GM19238 (cell line): Measurements from ENCODE around the gene CYTH4.

Experiments used
- DNase-seq: peaks from one replicate; pipeline ENCODE4 v3.0.0; 2011; ENCODE audit warnings: low spot score; ENCODE audit not compliant: insufficient read length

Gene CYTH4

DNA sequence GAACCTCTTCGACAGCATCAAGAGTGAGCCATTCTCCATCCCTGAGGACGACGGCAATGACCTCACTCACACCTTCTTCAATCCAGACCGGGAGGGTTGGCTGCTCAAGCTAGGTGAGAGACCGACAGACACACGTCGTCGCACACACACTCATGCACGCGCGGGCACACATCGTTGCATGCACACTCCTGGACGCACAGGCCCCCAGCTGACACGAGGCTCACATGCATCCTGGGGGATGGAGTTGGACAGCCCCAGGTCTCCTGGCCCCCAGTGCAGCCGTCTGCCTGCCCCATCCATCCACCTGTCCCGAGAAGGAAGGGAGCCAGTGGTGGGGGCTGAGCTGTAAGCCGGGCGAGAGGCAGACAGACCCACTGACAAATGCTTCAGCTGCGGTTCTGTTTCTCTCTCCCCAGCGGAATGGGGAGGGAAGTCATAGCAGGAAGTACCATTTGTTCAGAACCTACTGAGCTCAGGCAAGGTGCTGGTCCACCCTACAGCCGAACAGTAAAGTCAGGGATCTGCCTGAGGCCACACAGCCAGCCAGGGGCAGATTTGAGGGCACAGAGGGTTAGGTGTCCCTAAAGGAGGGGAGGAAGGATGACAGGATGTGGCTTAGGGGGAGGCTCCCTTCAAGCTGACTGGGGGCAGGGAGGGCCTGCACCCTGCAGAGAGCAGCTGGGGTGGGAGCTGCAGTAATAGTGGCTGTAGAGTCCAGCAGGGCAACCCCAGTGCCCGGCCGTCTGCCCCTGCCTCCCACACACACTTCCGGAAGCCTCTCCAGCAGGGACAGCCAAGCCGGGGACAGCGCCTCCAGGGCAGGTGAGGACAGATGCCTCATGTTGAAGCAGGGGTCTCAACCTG is 27.1 kb downstream of the CYTH4 start:
- DNase-seq = peak; percentile 78

- DNase-seq = no peak
Measured at GRCh38 chr22:37310075-37310606, 27.8 kb downstream of the CYTH4 start.

- no peak for DNase-seq
Measured at GRCh38 chr22:37310815-37311595, 28.7 kb downstream of the CYTH4 start.

GRCh38 chr22:37311761-37312312 is 29.5 kb downstream of the CYTH4 start:
- no peak for DNase-seq

DNA sequence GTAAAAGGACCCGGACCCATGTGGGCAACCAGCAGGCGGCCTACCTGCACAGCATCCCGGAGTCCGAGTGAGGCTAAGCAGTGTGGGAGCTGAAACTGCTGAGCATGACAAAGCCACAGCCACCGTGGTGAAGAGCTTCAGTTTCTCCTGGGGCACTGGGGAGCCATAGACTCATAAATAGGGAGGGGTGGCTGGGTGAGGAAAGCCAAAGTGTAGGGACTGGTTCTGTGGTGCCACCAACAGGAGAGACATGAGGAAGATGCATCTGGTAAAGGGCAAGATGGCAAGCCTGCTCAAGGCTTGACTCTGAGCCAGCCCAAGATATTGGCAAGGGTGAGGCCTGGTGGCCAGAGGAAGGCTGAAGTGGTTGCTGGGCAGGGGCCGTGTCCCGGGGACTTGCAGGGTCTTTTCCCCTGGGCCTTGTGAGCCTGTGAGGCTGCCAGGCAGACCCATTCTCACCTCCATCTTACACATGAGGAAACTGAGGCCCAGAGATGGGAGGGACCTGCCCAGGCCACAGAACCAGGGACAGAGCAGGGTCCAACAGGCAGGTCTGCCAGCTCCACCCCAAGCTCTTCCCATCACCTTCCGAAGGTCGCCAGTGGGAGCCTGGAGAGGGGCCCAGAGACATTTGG is 30.4 kb downstream of the CYTH4 start:
- DNase-seq = no peak

- no peak for DNase-seq
Measured at GRCh38 chr22:37313376-37314314, 31.3 kb downstream of the CYTH4 start.

- DNase-seq = no peak
Measured at GRCh38 chr22:37314315-37315074, 32.2 kb downstream of the CYTH4 start.

DNA sequence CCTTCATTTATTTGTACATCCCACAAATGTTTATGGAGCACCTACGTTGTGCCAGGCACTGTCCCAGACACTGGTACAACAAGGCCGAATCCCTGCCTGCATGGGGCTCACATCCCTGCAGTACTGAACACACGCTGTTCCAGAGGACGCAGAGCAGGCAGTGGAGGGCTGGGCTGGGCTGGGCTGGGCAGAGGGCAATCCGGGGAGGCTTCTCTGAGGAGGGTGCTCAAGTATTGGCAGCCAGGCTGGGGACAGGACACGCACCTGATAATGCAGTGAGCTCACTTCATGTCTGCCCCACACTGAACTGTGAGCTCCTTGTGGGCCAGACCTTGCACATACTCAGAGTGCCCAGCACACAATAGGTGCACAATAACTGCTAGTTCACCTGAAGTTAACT is 34.1 kb downstream of the CYTH4 start:
- no peak for DNase-seq

DNA sequence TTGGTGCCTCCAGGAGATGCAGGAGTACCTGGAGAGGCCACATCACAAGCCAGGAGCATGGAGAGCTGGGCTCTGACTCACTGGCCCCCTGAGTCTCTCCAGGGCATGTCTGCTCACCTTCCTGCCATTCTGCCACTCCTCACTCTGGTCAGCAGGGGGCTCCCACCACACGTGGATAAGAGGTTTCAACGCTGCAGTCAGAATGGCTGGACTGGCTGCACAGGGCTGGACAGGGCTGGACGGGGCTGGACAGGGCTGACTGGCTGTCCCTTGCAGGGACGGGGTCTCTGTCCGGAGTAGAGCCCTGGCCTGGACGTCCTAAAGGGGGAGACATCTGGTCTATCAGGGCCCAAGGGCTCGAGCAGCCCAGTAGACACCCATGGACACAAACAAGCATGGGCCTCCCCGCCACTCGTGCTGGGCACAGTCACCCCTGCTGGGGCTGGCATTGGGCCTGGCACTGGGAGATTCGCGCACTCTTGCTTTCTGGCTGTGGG is 34.6 kb downstream of the CYTH4 start:
- peak; percentile 84 for DNase-seq

- no peak for DNase-seq
Measured at GRCh38 chr22:37317698-37318210, 35.4 kb downstream of the CYTH4 start.

DNA sequence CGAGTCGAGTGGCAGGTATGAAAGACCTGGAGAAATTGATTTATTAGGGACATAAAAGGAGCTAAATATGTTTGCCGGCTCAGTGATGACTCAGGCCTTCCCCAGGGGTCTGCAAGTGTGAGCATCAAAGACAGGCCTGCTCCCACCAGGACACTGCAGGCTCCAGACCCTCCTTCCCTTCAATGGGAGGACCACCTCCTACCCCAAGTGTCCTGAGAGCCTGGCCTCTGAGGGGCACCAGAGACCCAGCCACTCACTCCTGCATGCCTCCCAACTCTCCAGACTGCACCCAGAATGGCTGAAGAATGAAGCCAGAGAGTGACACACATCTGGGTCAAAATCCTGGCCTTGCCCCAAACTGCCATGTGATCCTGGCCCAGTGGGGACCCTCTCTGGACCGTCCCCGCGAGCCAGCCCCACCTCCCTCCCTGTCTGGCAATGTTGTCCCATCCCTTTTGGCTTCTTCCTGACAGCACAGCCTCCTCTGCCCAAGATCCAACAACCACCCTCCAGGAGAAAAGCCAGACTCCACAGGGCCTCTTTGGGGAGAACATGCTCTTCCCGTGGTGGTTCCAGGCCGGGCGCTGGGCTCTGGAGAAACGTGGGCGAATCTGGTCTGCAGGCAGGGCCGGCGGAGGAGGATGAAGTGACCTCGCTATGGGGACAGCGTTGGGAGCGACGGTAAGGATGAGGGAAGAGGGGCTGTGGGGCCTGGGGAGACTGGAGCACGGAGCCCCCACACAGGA is 36.2 kb downstream of the CYTH4 start:
- DNase-seq = no peak

- no peak for DNase-seq
Measured at GRCh38 chr22:37319469-37319868, 37.2 kb downstream of the CYTH4 start.

GRCh38 chr22:37320726-37321677 is 38.7 kb downstream of the CYTH4 start:
- DNase-seq = no peak

DNA sequence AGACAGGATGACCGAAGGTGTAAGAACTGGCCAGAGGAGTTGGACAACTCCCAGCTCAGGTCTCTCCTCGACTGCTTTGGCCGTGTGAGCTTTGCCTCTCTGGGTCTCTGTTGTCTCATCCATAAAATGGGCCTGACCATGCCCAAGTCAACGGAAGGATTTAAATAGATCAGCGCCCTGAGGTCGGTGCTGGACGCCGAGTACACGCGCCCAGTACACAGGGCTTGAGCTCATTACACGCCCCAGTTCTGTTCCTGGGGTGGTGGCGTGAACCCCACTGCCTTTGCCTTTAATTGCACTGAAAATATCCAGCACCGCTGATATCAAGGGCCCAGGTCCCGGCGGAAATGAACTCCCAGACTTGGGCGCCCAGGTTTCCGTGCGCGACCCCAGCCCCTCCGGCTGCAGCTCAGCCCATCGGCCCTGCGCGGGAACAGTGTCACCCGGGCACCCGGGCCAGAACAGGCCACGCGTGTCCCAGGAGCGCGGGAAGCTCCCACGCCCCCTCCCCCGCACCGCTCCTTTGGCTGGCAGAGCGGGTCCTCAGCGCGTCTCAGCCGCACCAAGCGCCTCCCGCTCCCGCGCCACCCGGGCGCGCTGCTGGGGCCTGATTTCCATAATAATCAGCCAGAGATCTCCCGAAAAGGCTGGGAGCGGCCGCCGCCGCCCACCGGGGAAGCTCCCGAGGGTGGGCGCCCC is 42.2 kb downstream of the CYTH4 start:
- DNase-seq = no peak

DNA sequence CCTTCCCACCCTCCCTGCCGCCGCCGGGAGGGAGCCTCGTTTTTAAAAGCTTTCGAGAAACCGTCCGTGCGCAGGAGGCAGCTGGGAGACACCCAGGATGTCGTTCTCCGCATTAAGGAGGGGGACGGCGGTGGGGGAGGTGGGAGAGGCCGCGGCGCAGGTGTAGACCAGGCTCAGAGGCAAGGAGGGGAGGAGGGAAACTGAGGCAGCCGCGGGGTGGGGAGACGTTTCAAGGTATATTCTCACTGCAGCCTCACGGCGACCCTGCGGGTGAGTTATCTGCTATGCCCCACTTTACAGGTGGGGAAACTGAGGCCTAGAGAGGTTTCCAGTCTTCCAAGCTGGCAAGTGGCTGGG is 42.7 kb downstream of the CYTH4 start:
- DNase-seq = no peak

DNA sequence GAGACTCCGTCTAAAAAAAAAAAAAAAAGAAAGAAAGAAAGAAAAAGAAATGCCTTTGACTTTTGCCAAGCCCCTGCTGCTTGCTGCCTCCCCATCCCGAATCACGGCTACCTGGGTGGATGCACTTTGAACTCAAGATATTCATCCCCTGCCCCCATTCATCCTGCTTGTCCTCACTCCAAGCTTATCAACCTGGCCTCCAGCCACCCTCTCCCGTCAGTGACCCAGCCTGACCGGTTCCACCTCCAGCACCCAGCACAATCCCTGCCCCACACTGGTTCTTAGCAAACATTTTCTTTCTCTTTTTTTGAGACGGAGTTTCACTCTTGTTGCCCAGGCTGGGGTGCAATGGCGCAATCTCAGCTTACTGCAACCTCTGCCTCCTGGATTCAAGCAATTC is 44.4 kb downstream of the CYTH4 start:
- DNase-seq = no peak

- no peak for DNase-seq
Measured at GRCh38 chr22:37328017-37328416, 45.7 kb downstream of the CYTH4 start.
